DMS114 treated with DMSO at 0.1 percent for 48 hours (cell line): ENCODE results near the gene PTPMT1.

Experiments used
- DNase-seq: peaks from one replicate; lab custom pipeline; 2025; ENCODE audit not compliant: unreplicated experiment; lab: John Stamatoyannopoulos, UW

Gene PTPMT1

GRCh38 chr11:47577460-47578041 is 12.2 kb downstream of the PTPMT1 start:
- no peak for DNase-seq

- DNase-seq, result peak; percentile 80
Observed at GRCh38 chr11:47578524-47579494, 13.4 kb downstream of the PTPMT1 start, which contains the start of the genes KBTBD4 and NDUFS3. Gene KBTBD4 (minus strand): TSS chr11:47578970. CDS start chr11:47578951, 19 bp downstream. Gene NDUFS3 (plus strand): TSS chr11:47579074. CDS start chr11:47579092, 18 bp downstream.

- no peak for DNase-seq
Observed at GRCh38 chr11:47583844-47584243, 18.4 kb downstream of the PTPMT1 start.

GRCh38 chr11:47586098-47586855 is 20.9 kb downstream of the PTPMT1 start, which contains the start of gene FAM180B:
Gene FAM180B (plus strand): TSS chr11:47586678. CDS start chr11:47586769, 91 bp downstream.
- DNase-seq, result no peak

- no peak for DNase-seq
Observed at GRCh38 chr11:47587039-47587716, 21.8 kb downstream of the PTPMT1 start.

GRCh38 chr11:47587723-47588326 is 22.4 kb downstream of the PTPMT1 start:
- DNase-seq, result no peak

GRCh38 chr11:47589118-47589517 is 23.7 kb downstream of the PTPMT1 start:
- DNase-seq, result no peak

GRCh38 chr11:47589584-47589976 is 24.2 kb downstream of the PTPMT1 start:
- DNase-seq, result no peak

GRCh38 chr11:47589977-47590861 is 24.8 kb downstream of the PTPMT1 start:
- no peak for DNase-seq

GRCh38 chr11:47591764-47592163 is 26.4 kb downstream of the PTPMT1 start:
- no peak for DNase-seq

GRCh38 chr11:47592251-47592650 is 26.9 kb downstream of the PTPMT1 start:
- no peak for DNase-seq

- no peak for DNase-seq
Observed at GRCh38 chr11:47592970-47593369, 27.6 kb downstream of the PTPMT1 start.

- no peak for DNase-seq
Observed at GRCh38 chr11:47593492-47593933, 28.1 kb downstream of the PTPMT1 start.

- DNase-seq, result no peak
Observed at GRCh38 chr11:47593934-47594855, 28.8 kb downstream of the PTPMT1 start, which contains the start of gene C1QTNF4. Gene C1QTNF4 (minus strand): TSS chr11:47594411. CDS start chr11:47590810, 3,601 bp downstream.

GRCh38 chr11:47595029-47595428 is 29.6 kb downstream of the PTPMT1 start:
- DNase-seq, result no peak

GRCh38 chr11:47595967-47596366 is 30.6 kb downstream of the PTPMT1 start:
- DNase-seq, result no peak

- DNase-seq, result no peak
Observed at GRCh38 chr11:47599902-47600301, 34.5 kb downstream of the PTPMT1 start.

- DNase-seq, result no peak
Observed at GRCh38 chr11:47603295-47603694, 37.9 kb downstream of the PTPMT1 start.
